ENCODE results near the gene SPEM3. TPM values are rescaled to one million over a fixed set of nuclear protein-coding genes. Genes with fewer than 3 reads are reported as not detected.
A peak's percentile ranks its signal among the peaks of the same experiment; 100 is the strongest.

The SPEM3 gene
- total and polyA plus RNA-seq, 2 of the 13 experiments (the other 11 are each of a cell fraction or from before 2014, with no cell fraction given), result not detected

- TF ChIP-seq ZNF775 (CRISPR knock-in tag; IDR thresholded peaks at IDR 0.05; ENCODE audit: borderline replicate concordance) (no peak), ZBTB10 (CRISPR knock-in tag; IDR thresholded peaks at IDR 0.05; ENCODE audit: borderline replicate concordance) (peak; percentile 54; the same call in 1 of the 2 replicates), PHF20 (CRISPR knock-in tag; IDR thresholded peaks at IDR 0.05) (no peak), TFAP4 (IDR thresholded peaks at IDR 0.05; ENCODE audit: borderline replicate concordance, low read depth) (peak; percentile 72; the same call in 1 of the 2 replicates), BRCA1 (CRISPR knock-in tag; IDR thresholded peaks at IDR 0.05) (no peak), PBX2 (CRISPR knock-in tag; IDR thresholded peaks at IDR 0.05) (no peak), ATF5 (CRISPR knock-in tag; IDR thresholded peaks at IDR 0.05; ENCODE audit: low read depth) (no peak), SOX5 (CRISPR knock-in tag; IDR thresholded peaks at IDR 0.05; ENCODE audit: borderline replicate concordance) (no peak), PREB (CRISPR knock-in tag; IDR thresholded peaks at IDR 0.05) (no peak), DPF2 (CRISPR knock-in tag; IDR thresholded peaks at IDR 0.05; ENCODE audit: borderline replicate concordance, low read depth) (no peak; the same call in 1 of the 2 replicates), SIX1 (CRISPR knock-in tag; IDR thresholded peaks at IDR 0.05; ENCODE audit: borderline replicate concordance) (no peak), HNF1B (CRISPR knock-in tag; IDR thresholded peaks at IDR 0.05) (no peak), ELK4 (CRISPR knock-in tag; IDR thresholded peaks at IDR 0.05; ENCODE audit: borderline replicate concordance) (no peak), ZNF841 (CRISPR knock-in tag; IDR thresholded peaks at IDR 0.05; ENCODE audit: borderline replicate concordance) (no peak), MAZ (IDR thresholded peaks at IDR 0.05; ENCODE audit: borderline replicate concordance, low read depth, low read length) (peak; percentile 56; the same call in 1 of the 2 replicates), MAZ (CRISPR knock-in tag; IDR thresholded peaks at IDR 0.05; ENCODE audit: low read depth) (peak; percentile 82), RFX3 (CRISPR knock-in tag; IDR thresholded peaks at IDR 0.05) (no peak)
Measured at GRCh38 chr17:7444682-7445618, 16.3 kb downstream of the SPEM3 start, which contains the start of gene CHRNB1 (continued).

Measured in HepG2 (cell line).